Omental fat pad (tissue), 4 donors: ENCODE measurements around the gene TMEM175. TPM values are rescaled to one million over a fixed set of nuclear protein-coding genes. Genes with fewer than 3 reads are reported as not detected.
"Not testable (repeated sequence)": the region's sequence is repeated elsewhere in the genome, so short reads cannot be mapped to it uniquely, and the experiment has no call there.

ENCODE experiments used
- ATAC-seq: fragments of 150-250 bp; one replicate; pipeline ENCODE4 v1.9.1; 2016; ENCODE audit warnings: mild to moderate bottlenecking, moderate library complexity; ENCODE audit not compliant: low FRiP score
- DNase-seq: peaks from one replicate; pipeline ENCODE4 v3.0.0-alpha.2; 2019; ENCODE audit warnings: low spot score
- total RNA-seq, 4 donors: library from RNA; depleted of rRNA; stranded (reverse); fragments of >200 nt; gene quantifications; one replicate each; pipeline ENCODE4 v1.1.0, GENCODE V29; 2016
- TF ChIP-seq, protein P1 (sequence below), 3 donors: fragments of 450-650 bp; IDR thresholded peaks; one replicate each; pipeline ENCODE4 v1.5.1; 2016 to 2017; ENCODE audit warnings: antibody characterized with exemption in 3 of 3, mild to moderate bottlenecking in 3 of 3, moderate library complexity in 2 of 3

The TMEM175 gene
- total RNA-seq, 4 donors from 2014 or later = 21.9 to 35.3 (median 23.1) TPM

GRCh38 chr4:915041-915474, 17.2 kb upstream of the TMEM175 start:
- TF ChIP-seq, protein P1, sequence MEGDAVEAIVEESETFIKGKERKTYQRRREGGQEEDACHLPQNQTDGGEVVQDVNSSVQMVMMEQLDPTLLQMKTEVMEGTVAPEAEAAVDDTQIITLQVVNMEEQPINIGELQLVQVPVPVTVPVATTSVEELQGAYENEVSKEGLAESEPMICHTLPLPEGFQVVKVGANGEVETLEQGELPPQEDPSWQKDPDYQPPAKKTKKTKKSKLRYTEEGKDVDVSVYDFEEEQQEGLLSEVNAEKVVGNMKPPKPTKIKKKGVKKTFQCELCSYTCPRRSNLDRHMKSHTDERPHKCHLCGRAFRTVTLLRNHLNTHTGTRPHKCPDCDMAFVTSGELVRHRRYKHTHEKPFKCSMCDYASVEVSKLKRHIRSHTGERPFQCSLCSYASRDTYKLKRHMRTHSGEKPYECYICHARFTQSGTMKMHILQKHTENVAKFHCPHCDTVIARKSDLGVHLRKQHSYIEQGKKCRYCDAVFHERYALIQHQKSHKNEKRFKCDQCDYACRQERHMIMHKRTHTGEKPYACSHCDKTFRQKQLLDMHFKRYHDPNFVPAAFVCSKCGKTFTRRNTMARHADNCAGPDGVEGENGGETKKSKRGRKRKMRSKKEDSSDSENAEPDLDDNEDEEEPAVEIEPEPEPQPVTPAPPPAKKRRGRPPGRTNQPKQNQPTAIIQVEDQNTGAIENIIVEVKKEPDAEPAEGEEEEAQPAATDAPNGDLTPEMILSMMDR (IDR thresholded peaks at IDR 0.05) = no peak
- DNase-seq (no peak), ATAC-seq (no peak)

DNA sequence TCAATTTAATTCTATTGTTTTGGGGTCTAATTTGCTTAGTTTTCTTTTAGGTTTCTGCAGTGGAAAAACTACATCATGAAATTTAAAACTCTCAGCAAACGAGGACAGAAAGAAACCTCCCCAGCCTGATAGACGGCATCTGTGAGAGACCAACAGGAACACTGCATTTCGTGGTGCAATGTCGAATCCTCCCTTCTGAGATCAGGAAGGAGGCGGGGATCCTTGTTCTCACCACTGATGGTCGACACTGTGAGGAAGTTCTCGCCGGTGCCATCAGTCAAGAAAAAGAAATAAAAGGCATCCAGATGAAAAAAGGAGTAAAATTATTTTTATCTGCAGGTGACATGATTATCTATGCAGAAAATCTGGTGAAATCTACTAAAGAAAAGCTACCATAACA, 16.7 kb upstream of the TMEM175 start:
- DNase-seq (no peak), ATAC-seq (no peak)
- TF ChIP-seq, protein P1 (IDR thresholded peaks at IDR 0.05) = no peak

DNA sequence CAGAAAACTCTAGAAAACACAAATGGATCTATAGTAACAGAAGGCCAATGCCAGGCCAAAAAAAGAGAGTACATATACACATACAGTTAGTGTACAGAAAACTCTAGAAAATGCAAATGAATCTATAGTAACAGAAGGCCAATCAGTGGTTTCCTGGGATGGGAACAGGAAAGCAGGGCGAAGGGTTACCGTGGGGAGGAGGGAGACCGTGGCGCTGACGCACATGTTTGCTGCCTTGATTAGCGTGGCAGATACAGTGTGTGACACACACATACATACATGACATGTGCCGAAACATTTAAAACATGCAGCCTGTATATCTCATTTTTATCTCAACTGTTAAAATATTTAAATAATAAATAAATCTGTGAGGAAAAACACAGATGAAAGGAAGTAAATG, 14.8 kb upstream of the TMEM175 start:
- ATAC-seq (no peak), DNase-seq (no peak)
- TF ChIP-seq, protein P1 (IDR thresholded peaks at IDR 0.05) = no peak

DNA sequence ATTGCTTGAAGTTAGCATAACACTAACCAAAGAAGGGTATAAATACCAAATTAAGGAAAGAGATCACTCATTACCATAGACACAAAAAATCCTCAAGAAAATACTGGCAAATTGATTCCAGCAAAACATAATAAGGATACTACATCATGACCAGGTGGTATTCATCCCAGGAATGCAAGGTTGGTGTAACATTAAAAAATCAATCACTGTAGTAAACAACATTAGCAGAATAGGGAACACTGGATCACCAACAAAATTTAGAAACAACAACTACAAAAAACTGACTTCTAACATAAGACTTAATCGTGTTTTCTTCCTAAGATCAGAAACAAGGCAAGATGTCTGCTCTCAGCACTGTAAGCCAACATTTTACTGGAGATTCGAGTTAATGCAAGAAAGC, 14.3 kb upstream of the TMEM175 start:
- no peak for ATAC-seq

DNA sequence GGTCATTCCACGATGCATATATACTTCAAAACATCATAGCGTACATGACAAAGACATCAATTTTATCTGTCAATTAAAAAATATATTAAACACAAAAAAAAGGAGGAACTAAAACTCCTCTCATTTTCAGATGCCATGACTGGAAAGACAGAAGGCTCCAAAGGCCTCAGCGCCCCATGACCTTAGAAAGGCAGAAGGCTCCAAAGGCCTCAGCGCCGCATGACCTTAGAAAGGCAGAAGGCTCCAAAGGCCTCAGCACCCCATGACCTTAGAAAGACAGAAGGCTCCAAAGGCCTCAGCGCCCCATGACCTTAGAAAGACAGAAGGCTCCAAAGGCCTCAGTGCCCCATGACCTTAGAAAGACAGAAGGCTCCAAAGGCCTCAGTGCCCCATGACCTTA, 13.7 kb upstream of the TMEM175 start:
- not testable (repeated sequence) for DNase-seq

More for the DNA sequence above, 14.3 kb upstream of the TMEM175 start:
- no peak for DNase-seq
- TF ChIP-seq, protein P1 (IDR thresholded peaks at IDR 0.05) = no peak

DNA sequence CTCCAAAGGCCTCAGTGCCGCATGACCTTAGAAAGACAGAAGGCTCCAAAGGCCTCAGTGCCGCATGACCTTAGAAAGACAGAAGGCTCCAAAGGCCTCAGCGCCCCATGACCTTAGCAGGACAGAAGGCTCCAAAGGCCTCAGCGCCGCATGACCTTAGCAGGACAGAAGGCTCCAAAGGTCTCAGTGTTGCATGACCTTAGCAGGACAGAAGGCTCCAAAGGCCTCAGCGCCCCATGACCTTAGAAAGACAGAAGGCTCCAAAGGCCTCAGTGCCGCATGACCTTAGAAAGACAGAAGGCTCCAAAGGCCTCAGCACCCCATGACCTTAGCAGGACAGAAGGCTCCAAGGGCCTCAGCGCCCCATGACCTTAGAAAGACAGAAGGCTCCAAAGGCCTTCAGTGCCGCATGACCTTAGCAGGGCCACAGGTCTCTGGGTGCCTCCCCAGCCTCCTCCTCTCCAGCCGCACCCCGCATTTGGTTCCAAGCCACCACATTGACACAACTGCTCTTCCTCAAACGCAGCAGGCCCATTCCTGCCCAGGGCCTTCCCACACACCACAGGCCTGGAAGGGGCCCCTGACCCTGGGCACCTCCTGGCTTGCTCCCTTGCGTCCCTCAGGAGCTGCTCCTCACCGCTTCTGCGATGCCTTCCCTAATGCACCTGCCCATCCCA, 13.1 kb upstream of the TMEM175 start:
- ATAC-seq, DNase-seq: not testable (repeated sequence)

More for the DNA sequence above, 13.7 kb upstream of the TMEM175 start:
- ATAC-seq = not testable (repeated sequence)

DNA sequence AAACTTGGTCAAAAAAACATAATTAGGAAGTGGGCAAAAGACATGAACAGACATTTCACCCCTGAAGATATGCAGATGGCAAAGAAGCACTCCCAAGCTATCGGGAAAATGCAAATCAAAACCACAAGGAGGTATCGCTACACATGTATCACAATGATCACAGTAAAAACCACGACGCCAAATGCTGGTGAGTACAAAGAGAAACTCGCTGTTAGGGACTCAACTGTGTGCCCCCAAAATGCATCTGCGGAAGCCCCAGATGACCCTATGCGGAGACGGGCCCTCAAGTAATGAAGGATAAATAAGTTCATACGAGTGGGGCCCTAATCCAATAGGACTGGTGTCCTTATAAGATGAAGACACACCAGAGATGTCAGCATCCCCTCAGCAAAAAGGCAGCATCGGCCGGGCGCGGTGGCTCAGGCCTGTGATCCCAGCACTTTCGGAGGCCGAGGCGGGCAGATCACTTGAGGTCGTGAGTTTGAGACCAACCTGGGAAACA, 10.4 kb upstream of the TMEM175 start:
- no peak for DNase-seq

More for the DNA sequence above, 10.4 kb upstream of the TMEM175 start:
- TF ChIP-seq, protein P1 (IDR thresholded peaks at IDR 0.05) = no peak
- no peak for ATAC-seq
